ENCODE results near the gene HUNK.

Gene HUNK

DNA sequence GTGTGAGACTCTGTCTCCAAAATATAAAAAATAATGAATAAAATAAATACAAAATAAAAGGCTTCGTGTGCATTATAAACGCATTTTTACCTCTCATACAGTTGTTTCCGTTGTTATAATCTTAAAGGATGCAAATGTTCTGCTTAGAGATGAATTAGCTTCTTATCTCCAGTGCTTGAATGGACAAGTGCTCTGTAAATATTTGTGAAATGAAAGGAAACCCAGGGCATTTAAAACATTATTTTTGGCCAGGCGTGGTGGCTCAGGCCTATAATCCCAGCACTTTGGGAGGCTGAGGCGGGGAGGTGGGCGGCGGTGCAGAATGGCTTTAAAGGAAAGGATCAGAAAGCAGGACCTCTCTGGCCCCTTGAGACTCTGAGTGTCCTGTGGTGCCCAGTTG, 94.5 kb downstream of the HUNK start:
- DNase-seq: no peak

DNA sequence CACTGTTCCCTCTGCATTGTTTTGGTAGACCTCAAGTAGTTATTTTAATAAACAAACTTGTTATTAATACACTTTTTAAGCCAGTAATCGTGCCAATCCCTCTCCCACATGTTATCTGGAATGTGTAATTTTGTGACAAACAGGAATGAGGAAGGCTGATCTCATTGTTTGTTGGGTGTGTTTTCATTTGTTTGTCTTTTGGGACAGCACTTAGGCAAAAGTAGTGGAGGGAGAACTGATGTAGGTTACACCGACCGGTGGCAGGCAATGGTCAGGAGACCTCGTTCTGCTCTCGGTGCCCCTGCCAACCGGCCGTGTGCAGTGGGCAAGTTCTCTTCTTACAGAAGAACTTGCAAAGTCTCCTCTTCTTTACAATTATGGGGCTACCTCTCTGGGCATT, 99.8 kb downstream of the HUNK start:
- DNase-seq: no peak

DNA sequence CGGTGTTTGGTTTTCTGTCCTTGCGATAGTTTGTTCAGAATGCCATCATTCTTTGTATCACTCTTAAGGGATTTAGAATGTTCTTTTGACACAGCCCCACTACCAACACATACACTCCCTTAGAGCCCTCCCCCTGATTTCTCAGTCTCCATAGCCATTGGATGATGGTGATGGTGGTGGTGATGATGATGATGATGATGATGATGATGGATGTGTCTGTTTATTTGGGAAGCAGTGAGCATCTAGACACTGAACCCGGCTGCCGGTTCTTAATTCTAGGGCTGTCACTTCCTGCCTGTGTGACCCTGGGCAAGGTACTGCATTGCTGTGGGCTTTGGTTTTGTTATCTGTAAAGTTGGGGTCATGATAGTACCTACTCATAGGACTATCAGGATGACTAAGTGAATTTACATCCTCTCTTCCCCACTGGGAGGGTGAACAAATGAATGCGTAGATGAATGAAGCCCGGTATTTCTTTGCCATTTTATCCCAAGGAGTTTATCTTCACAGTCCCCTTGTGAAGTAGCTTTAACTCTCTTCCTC, 100.7 kb downstream of the HUNK start:
- no peak for DNase-seq

DNA sequence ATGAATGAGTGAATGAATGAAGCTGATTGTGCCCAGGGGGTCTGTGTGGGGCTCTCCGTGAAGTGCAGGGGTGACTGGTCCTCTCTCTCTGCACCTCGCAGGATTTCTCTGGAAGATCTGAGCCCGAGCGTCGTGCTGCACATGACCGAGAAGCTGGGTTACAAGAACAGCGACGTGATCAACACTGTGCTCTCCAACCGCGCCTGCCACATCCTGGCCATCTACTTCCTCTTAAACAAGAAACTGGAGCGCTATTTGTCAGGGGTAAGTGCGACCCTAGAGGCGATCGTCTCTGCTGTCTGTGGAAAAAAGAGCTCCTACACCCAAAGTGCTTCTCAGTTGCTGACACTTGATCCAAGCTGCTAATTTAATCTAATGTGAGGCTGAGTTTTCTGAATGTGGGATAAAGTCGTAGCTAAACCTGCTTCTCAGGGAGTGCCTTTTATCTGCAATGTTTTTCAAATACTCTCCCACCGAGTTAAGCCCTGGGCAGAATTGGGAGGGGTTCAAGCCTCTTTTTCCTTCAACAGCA, 101.7 kb downstream of the HUNK start:
- DNase-seq: no peak

DNA sequence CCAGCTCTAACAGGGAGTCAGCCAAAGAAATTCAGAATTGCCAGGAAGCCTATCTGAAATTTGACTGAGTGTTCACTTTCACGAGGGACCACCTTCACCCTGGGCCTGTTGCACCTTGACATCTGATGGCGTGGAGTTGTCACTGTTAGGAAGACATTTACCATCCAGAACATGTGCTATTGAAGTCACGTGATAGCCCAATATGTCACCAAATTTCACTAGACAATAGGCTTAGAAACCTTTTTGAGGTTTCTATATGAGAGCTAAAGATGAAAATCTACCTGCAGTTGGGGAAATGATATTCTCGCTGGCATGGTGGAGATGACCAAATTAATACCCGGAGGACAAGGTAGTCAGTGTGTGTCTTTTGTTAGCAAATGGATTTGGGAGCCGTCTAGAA, 102.7 kb downstream of the HUNK start:
- no peak for DNase-seq

DNA sequence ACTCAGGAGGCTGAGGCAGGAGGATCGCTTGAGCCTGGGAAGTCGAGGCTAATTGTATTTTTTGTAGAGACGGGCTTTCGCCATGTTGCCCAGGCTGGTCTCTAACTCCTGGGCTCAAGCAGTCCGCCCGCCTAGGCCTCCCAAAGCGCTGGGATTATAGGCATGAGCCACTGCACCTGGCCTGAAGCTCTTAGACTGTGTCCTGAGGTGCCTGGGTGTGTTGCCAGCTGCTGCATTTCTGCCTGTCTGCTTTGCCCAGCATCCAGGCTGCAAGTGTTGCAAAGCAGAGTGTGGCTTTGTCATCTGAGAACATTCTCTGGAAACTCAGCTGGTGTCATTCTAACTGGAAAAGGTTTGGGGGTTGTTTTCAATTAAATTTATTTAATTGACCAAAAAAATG, 105.0 kb downstream of the HUNK start:
- DNase-seq: no peak

DNA sequence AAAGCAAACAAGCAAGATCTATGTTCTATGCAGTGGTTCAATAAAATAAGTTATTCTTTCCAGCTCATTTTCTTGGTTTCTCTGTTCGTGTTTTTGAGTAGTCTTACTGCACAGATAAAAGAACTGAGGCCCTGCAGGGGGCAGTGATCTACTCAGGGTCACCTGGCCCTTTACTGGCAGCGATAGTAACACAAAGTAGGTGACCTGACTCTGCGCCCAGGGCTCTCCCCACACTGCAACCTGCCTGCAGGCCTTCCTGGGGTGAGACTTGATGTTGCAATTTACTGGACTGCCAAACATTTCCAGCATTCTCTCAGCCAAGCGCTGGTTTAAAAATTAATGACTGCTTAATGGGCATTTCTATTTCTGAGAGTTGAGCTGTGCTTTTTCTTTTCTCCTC, 110.3 kb downstream of the HUNK start:
- DNase-seq: no peak

DNA sequence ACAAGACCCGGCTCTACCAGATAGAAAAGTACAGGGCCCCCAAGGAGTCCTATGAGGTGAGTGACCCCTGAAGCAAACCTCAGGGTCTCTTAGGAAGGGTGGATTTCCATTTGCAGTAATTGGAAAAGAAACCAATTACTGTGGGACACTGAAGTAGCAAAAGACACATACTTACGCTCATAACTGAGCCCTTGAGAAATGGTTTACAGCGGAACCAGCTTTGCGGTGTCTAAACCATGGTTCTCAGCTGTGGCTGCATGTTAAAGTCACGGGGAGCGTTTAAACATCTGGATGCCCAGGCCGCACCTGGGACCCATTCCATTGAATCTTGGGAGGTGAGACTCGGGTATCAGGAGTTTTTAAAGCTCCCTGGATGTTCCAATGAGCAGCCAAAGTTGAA, 110.7 kb downstream of the HUNK start:
- no peak for DNase-seq

DNA sequence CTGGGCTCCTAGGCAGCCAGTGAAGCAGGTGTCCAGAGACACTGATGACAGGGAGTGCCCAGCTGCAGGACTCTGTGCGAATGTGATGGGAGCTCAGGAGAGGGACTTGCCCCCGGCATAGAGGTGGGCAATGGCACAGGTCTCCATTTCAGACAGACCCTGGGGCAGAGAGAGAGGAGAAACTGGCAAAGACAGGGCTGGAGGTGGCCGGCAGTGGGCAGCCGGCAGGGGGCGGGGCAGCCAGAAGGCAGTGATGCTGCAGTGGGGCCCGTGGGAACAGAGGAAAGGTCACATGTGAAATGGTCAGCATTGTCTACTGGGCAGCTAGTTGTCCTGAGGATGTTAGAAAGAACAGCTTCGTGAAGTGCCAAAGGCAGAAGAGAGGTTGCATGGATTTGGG, 112.6 kb downstream of the HUNK start:
- DNase-seq: no peak

DNA sequence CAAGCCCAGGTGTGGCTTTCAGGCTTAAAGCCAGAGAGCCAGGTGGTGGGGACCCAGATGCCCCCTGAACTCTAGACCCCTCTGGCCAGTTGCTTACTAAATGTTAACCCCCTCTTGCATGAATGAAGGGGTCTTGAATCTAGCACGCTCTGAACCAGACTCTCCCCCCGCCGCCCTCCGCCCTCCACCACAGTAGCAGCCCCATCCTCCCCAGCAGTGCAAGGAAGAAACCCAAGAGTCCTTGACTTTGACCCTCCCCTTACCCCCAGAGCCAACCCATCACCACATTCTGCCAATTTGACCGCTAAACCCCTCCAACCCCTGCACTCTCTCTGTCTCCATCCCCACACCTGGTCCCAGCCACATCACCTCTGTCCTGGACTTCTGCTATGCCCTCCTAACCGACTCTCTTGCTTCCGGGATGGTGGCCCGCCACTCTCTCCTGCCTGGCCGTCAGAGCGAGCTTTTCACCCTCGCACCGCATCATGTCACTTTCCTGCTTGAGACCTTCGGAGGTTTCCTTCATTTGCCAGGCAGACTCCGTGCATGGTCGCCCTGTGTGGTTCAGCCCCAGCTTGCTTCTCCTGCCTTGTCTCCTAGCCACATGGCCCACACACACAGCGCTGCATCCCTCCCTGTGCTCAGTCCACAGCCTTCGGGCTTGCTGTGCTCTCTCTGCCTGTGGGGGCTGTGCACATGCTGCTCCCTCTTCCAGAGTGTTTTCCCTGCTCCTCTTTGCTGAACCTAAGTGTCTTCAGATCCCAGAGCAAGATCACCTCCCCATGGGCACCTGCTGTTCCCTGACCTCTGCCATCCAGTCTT, 113.4 kb downstream of the HUNK start:
- DNase-seq: no peak

DNA sequence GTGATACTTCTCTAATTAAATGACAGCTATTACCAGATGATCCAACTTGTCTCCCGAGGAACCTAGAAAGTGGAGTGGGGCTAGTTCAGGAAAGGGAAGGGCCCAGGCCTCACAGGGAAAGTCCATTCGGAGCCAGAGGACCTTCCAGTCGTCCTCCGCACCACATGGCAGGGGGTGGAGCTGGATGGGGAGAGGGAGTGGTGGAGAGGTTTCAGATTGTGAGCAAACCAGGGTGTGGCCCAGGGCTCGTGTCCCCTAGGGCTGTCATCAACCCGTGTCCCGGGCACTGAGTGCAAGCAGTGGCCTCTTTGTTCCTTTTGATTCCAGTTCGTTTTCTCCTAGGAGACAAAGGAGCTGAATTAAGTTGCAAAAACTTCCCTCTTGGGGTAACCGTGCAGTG, 114.9 kb downstream of the HUNK start:
- DNase-seq: no peak

DNA sequence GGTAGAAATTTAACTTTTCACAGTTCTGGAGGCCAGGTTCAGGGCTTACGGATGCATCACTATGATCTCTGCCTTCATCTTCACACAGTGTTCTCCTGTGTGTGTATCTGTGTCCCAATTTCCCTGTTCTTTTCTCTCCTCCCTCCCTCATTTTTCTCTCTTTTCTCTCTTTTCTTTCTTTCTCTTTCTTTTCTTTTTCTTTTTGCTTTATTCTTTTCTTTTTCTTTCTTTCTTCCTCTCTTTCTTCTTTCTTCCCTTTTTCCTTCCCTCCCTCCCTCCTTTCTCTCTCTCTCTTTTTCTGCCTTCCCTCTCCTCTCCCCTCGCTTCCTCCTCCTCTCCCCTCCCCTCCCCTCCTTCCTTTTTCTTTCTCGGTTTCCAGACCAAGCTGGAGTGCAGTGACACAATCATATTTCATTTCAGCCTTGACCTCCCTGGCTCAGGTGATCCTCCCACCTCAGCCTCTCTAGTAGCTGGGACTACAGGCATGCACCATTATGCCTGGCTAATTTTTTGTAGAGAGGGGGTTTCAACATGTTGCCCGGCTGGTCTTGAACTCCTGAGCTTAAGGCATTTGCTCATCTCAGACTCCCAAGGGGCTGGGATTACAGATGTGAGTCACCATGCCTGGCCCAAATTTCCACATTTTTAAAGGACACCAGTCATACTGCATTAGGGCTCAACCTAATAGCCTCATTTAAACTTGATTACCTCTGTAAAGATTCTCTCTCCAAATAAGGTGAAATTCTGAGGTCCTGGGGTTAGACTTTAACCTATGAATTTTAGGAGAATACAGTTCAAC, 115.9 kb downstream of the HUNK start:
- DNase-seq: no peak

DNA sequence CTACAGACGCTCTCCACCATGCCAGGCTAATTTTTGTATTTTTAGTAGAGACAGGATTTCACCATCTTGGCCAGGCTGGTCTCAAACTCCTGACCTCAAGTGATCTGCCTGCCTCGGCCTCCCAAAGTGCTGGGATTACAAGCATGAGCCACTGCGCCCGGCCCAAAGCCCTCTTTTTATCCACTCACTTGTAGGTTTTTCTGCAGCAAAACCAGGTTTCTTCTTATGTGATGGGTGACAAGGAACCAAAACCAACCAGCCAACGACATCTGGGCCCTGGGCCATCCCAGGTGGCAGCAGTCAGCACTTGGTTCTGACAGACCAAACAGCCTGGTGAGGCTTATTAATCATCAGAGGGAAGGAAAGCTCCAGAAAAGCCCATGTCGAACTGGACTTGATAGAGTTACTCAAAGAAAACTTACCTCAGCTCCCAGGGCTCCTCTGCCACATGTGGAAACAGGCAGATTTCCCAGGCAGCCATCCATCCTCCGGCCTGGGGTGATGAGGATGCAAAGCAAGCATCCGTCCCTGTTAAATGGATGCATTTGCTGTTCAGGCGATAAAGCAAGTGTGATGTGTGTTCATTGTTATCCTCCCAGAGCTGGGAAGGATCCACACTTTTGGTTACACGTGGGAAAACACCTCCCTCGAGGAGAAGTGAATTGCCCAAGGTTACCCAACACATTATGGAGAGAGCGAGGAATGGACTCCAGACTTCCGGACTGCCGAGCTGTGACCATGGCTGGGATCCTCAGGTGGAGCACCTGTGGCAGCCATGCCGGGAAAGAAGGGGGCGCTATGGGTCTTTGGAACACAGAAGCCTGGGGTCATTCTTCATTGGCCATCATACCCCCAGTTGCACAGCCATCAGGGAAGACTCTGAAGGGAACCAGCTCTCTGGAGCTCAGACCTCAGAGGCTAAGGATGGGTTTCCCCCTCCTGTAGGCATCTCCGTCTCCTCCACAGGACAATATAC, 118.8 kb downstream of the HUNK start:
- no peak for DNase-seq

DNA sequence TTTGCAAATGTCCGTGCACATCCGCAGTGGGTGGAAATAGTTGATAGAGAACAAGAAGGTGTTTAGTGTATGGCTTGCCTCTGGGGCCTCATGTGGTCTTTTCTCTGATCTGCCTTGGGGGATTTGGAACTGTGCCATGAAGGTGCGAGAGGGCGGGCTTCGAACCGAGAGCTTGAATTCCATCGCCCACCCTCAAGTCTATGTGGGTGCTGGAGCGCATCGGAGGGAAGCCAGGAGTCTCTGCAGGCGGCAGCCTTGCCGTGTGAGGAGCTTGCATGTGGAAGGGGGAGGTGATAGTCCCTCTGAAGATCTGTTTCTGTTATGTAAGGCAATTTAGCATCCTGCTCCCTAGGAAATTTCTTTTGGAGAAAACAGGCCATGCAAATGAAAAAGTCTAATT, 119.6 kb downstream of the HUNK start:
- no peak for DNase-seq

DNA sequence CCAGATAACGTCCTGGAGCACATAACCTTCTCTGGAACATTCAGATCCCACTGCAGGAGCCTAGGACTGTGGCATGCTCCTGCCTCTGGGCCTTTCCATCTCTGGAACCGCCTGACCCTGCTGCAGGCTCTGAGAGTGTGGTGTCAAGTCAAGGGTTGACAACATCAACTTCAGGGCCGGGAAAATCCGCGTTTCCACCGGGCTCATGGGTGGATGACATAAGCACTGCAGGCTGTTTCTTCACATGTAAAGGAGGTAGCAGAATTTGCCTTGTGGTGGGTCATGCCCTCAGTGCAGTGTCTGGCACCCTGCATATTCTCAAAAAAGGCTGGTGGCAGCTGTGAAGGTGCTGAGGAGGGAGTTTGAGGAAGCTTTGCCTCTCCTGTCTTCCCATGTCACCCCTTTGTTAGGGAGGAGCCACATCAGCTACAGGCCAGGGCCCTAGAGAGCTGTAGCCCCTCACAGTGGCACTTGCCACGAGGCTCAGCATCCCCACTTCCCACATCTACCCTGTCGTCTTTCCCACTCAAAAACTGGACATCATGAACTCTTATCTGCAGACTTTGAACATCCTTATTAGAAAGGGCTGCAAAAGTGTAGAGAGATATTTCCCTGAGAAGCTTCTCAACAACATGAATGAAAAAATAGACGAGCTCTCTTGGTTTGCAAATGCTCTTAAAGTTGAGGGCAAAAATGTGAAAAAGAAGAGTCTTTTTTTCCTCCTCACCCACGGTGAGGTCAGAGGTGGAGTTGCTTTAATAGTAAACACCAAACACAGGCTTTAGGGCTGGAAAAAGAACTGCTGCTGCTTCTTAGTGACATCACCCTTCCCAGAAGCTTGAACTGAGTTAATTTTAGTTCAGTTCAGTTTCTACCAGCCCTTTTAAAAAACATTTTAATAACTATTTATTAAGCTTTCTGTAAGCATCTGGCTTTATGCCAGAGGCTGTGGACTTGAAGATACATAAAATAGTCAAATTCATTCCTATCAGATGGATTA, 121.3 kb downstream of the HUNK start:
- no peak for DNase-seq

DNA sequence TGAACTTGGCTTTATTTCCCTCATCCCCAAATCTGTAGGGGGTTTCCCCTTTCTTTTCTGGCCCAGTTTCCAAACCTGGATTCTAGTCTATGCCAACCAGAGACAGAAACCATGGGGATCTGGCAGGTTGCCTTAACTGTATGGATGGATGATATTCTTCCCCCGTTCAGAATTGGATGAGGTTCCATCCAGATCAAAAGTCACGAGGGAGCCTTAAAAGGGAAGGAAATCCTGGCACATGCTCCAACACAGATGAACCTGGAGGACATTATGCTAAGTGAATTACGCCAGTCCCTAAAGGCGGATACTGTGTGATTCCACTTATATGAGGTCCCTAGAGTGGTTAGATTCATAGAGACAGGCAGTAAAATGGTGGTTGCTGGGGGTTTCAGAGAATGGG, 124.4 kb downstream of the HUNK start:
- DNase-seq: no peak

DNA sequence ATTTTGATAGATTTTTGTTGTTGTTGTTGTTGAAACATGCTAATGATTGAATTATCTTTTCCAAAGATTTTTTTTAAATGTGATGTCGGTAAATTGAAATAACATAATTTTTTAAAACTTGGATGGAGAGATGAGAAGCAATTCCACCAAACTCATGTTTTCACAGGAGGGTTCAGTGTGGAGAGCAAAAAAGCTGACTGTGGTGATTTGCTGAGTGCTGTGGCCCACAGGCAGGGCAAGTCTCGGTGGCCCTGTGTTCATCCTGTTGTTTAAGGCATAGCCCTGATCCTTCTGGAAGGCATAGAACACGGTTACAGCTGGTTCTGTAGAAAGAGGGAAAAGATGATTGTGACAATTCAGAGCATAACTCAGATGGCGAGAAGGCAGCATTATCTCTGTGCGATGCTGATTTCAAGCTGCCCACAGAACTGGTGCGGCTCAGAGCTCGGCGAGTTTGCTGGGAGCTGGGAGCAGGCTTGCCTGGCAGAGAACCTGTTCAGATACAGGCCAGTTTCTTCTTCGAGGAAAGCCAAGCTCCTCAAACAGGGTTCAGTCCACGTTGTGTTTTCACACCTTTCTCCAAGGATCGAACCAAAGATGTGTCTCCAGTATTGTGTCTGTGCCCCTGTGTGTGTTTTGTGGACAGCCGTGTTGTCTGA, 127.1 kb downstream of the HUNK start:
- no peak for DNase-seq

DNA sequence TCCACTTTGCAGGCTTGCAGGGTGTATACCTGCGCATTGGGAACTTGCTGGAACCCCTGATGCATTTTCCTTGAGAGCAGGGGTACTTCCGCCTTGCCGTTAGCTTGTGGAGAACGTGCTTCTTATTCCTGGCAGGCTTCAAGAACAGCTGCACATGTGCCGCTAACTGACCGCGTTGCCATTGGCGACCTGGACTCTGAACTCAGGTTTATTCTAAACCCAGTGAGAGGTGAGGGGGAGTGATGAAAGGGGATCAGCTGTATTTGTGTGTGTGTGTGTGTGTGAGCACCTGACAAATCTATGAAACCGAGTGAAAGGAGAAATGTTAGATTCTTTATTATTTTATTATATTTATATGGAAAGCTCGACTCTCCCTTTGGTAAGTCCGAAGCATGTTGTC, 128.6 kb downstream of the HUNK start:
- DNase-seq: no peak

DNA sequence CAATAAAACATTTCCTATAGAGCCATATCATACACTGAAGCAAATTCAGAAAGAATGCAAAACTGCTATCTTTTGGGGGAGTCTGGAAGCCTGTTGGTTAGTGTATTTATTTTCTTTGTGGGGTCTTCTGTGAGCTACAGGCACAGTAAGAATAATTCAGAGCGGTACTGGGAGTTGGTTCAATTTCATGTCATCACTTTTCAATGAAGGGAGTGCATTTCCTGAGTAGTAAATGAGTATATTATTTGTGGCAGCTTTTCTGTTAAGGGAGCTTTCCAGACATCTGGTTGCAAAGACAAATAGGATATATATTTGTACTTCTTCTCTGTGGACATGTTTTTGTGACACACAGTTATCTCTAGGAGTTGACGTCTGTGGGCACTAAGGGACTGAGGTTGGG, 130.6 kb downstream of the HUNK start:
- DNase-seq: no peak

DNA sequence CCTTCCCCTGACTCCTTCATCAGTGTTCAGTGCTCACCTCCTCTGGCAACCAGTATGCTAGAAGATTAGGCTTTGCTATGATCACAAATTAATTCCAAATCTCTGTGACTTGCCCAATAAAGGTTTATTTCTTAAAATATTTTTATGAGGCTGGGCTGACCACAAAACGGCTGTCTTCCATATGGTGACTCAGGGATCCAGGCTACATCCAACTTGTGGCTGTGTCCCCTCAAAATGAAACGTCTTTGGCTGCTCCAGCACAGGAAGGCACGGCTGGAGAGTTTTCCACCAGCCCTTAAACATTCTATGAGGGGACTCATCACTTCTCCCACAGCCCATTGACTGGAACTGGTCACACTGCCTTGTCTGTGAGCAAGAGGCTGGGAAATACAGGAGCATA, 131.5 kb downstream of the HUNK start:
- DNase-seq: no peak

DNA sequence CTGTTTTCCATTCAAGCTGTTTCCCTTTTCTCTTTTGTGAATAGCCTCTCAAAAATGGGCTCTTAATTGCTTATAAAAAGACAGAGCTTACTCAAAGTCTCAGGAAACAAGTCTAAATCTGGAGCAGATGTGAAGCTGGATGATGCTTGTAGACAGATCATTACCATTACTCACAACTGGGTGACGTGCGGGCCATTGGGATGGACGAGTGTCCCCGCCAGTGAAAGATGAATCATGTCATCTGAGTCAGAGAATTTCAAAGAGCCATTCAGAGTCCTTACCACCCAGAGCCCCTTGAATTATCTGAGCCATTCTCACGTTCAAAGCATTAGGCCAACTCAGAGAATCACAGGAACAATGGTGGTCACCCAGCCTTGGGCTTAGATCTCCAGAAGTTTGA, 134.6 kb downstream of the HUNK start:
- DNase-seq: no peak
